HL-60 (cell line): ENCODE results near the gene ZNF319.

ENCODE experiments used
- CTCF ChIP-seq: IDR thresholded peaks from one replicate; pipeline ENCODE4 v1.5.1; 2011; ENCODE audit warnings: low read length, control low read depth, inconsistent platforms; ENCODE audit not compliant: insufficient read depth
- POLR2AphosphoS5 ChIP-seq: IDR thresholded peaks from 2 replicates; pipeline ENCODE4 v1.6.1; 2012; ENCODE audit warnings: low read depth
- REST ChIP-seq: IDR thresholded peaks from 2 replicates; pipeline ENCODE4 v1.6.1; 2012; ENCODE audit warnings: low read depth; ENCODE audit not compliant: insufficient replicate concordance

DNA sequence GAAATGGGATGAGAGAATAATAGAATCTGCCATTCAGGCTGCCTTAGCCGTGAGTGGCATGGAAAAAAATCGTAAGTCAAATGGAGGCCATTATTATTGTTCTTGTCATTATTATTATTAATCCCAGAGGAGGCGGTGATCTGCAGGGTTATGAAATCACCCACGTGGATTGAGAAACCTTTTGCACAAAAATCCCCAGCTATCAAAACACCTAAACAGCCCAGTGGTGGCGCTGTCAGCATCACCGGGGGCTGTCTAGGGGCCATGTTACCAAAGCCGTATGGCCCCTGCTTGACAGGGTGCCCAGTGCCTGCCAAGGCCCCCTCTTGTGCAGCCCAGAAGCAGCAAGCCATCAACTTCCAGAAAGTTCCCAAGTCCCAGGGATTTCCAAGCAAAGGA lies 54.7 kb downstream of the ZNF319 start:
- TF ChIP-seq REST, result no peak
- TF ChIP-seq CTCF, result no peak
- no peak for TF ChIP-seq POLR2AphosphoS5
